ENCODE measurements around the gene ATP2C1. TPM values are rescaled to one million over a fixed set of nuclear protein-coding genes. Genes with fewer than 3 reads are reported as not detected.

Gene ATP2C1
- total RNA-seq, 4 donors from 2014 or later = 53.0 to 63.7 (median 60.2) TPM

GRCh38 chr3:130915567-130916292, 21.8 kb downstream of the ATP2C1 start:
- H3K4me3 ChIP-seq (ENCODE audit: low read depth, poor library complexity, severe bottlenecking) = no peak overlapping the region
- WGBS, 2 donors = 84 to 85% methylated on average over 7 of the region's 7 CpGs
- DNase-seq (ENCODE audit: low spot score in 2 of 2) = no peak
- TF ChIP-seq POLR2A (IDR thresholded peaks at IDR 0.05) (no peak), CTCF (IDR thresholded peaks at IDR 0.05) (no peak)
- intact Hi-C loops (cut with DNase I; ENCODE audit: low total_unique reads) = no loop called here

- intact Hi-C loops (cut with DNase I; ENCODE audit: low total_unique reads) = no loop called here
- 82 to 85% methylated on average over 4 of the region's 4 CpGs for WGBS, 2 donors
Measured at GRCh38 chr3:130916507-130917167, 22.8 kb downstream of the ATP2C1 start.

GRCh38 chr3:130918328-130918727, 24.4 kb downstream of the ATP2C1 start:
- intact Hi-C loops (cut with DNase I; ENCODE audit: low total_unique reads) = no loop called here
- no peak for DNase-seq (ENCODE audit: low spot score in 2 of 2)
- TF ChIP-seq POLR2A (IDR thresholded peaks at IDR 0.05) (no peak), CTCF (IDR thresholded peaks at IDR 0.05) (no peak)
- 83 to 89% methylated on average over 7 of the region's 7 CpGs for WGBS, 2 donors
- H3K4me3 ChIP-seq (ENCODE audit: low read depth, poor library complexity, severe bottlenecking) = no peak overlapping the region

More at GRCh38 chr3:130916507-130917167, 22.8 kb downstream of the ATP2C1 start:
- no peak for TF ChIP-seq POLR2A (IDR thresholded peaks at IDR 0.05)
- TF ChIP-seq CTCF (IDR thresholded peaks at IDR 0.05) = no peak
- no peak overlapping the region for H3K4me3 ChIP-seq (ENCODE audit: low read depth, poor library complexity, severe bottlenecking)
- DNase-seq (ENCODE audit: low spot score in 2 of 2) = no peak

GRCh38 chr3:130925628-130926027, 31.7 kb downstream of the ATP2C1 start:
- intact Hi-C loops (cut with DNase I; ENCODE audit: low total_unique reads) = no loop called here
- H3K4me3 ChIP-seq (ENCODE audit: low read depth, poor library complexity, severe bottlenecking) = no peak overlapping the region
- no peak for DNase-seq (ENCODE audit: low spot score in 2 of 2)
- WGBS, 2 donors = 88 to 97% methylated on average over 3 of the region's 3 CpGs
- TF ChIP-seq CTCF (IDR thresholded peaks at IDR 0.05) (no peak), POLR2A (IDR thresholded peaks at IDR 0.05) (no peak)

GRCh38 chr3:130926504-130926903, 32.6 kb downstream of the ATP2C1 start:
- 80 to 82% methylated on average over 6 of the region's 6 CpGs for WGBS, 2 donors
- DNase-seq (ENCODE audit: low spot score in 2 of 2) = no peak
- no peak overlapping the region for H3K4me3 ChIP-seq (ENCODE audit: low read depth, poor library complexity, severe bottlenecking)
- TF ChIP-seq CTCF (IDR thresholded peaks at IDR 0.05) = no peak
- no peak for TF ChIP-seq POLR2A (IDR thresholded peaks at IDR 0.05)
- intact Hi-C loops (cut with DNase I; ENCODE audit: low total_unique reads) = no loop called here

All from lower leg skin (tissue), 4 donors.